SH-SY5Y (cell line): ENCODE results near the gene TSPAN13.

ENCODE experiments used
- GATA2 ChIP-seq: IDR thresholded peaks from 2 replicates; pipeline ENCODE4 v1.6.1; 2011; ENCODE audit warnings: mild to moderate bottlenecking, low read depth, low read length
- GATA3 ChIP-seq: IDR thresholded peaks from 2 replicates; pipeline ENCODE4 v1.6.1; 2011; ENCODE audit warnings: low read depth, mild to moderate bottlenecking, low read length, moderate library complexity

GRCh38 chr7:16755397-16755796, 1.8 kb downstream of the TSPAN13 start:
- TF ChIP-seq GATA2 (no peak), GATA3 (no peak)
